ENCODE measurements around the gene USP36.

DNA sequence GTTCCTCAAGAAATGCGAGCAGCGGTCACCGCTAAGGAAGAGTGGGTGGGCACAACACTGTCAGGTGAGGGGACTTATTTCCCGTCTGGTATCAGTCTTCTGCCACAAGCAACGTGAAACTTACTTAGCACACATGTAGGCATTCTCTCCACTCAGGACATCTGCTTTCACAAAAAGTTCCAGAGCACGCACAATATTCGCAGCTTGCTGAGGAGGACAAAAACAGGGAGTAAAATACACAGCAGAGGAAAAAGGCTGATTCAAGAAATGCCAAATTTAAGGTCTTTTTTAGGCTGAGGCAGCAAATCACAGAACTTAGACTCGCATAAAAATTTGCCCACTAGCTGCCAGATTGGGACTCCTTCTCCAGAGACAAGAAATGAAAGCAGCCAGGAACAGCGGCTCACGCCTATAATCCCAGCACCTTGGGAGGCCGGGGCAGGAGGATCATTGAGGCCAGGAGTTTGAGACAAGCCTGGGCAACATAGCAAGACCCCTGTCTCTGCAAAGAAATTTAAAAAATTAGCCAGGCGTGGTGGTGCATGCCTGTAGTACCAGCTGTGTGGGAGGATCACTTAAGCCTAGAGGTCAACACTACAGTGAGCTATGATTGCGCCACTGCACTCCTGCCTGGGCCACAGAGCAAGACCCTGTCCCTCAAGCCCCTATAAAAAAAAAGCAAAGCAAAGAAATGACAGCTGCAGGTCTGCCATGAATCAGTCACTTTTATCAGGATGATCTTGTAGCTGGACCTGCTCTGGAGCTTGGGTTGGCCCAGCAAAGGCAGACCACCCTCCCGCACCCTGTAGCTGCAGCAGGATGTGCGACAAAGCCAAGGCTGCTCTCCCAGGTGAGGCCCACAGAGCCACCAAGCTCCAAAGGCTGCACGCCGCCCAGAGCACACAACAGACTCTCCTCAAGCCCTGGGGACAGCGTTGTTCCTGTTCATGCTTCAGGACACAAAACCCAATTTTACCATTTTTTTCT is 20.5 kb downstream of the USP36 start:
- TF ChIP-seq, protein P1, sequence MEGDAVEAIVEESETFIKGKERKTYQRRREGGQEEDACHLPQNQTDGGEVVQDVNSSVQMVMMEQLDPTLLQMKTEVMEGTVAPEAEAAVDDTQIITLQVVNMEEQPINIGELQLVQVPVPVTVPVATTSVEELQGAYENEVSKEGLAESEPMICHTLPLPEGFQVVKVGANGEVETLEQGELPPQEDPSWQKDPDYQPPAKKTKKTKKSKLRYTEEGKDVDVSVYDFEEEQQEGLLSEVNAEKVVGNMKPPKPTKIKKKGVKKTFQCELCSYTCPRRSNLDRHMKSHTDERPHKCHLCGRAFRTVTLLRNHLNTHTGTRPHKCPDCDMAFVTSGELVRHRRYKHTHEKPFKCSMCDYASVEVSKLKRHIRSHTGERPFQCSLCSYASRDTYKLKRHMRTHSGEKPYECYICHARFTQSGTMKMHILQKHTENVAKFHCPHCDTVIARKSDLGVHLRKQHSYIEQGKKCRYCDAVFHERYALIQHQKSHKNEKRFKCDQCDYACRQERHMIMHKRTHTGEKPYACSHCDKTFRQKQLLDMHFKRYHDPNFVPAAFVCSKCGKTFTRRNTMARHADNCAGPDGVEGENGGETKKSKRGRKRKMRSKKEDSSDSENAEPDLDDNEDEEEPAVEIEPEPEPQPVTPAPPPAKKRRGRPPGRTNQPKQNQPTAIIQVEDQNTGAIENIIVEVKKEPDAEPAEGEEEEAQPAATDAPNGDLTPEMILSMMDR (IDR thresholded peaks at IDR 0.05), result no peak
- TF ChIP-seq POLR2A (IDR thresholded peaks at IDR 0.05), result no peak

All from adrenal gland (tissue), 5 donors.